KOPT-K1 (cell line): ENCODE data around the gene CDH16.

ENCODE experiments used
- H3K27ac ChIP-seq: fragments of 200-600 bp; sonication (generic); 2 replicates; pipeline ENCODE4 v1.5.1; 2016; ENCODE audit warnings: antibody characterized with exemption, mild to moderate bottlenecking, low read depth, low read length; ENCODE audit not compliant: poor library complexity, severe bottlenecking
- H3K36me3 ChIP-seq: fragments of 200-600 bp; sonication (generic); 2 replicates; pipeline ENCODE4 v1.5.1; 2017; ENCODE audit warnings: antibody characterized with exemption, mild to moderate bottlenecking, low read length, moderate library complexity; ENCODE audit not compliant: insufficient read depth
- H3K9me3 ChIP-seq: fragments of 200-600 bp; sonication (generic); 2 replicates; pipeline ENCODE4 v1.5.1; 2017; ENCODE audit warnings: antibody characterized with exemption, low read length, mild to moderate bottlenecking; ENCODE audit not compliant: insufficient read depth, poor library complexity, severe bottlenecking

The CDH16 gene

DNA sequence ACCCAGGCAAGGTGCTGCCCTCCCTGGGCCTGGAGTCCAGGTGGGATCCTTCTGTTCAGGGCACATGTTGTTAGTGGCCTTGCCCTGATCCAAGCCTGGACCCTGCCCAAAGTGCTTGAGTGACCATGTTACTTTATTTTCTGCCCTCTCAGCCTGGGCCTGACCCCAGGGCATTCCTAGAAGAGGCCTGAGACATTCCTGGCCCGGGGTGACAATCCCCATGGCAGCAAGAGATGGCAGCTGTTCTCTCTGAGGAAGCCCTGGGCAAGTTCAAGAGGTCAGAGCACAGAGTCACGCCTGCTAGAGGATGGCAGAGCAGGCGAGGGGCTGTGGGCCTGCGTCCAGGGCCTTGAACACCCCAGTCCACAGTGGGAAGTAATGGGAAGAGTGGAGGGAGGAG is 5.0 kb downstream of the CDH16 start:
- no peaks in the 10 kb centered on the region for H3K9me3 ChIP-seq
- no peak overlapping the region for H3K27ac ChIP-seq
- H3K36me3 ChIP-seq: no peaks in the 10 kb centered on the region

GRCh38 chr16:66913081-66913480 is 5.6 kb downstream of the CDH16 start:
- Histone ChIP-seq H3K27ac (no peak overlapping the region), H3K9me3 (no peaks in the 10 kb centered on the region), H3K36me3 (no peaks in the 10 kb centered on the region)

DNA sequence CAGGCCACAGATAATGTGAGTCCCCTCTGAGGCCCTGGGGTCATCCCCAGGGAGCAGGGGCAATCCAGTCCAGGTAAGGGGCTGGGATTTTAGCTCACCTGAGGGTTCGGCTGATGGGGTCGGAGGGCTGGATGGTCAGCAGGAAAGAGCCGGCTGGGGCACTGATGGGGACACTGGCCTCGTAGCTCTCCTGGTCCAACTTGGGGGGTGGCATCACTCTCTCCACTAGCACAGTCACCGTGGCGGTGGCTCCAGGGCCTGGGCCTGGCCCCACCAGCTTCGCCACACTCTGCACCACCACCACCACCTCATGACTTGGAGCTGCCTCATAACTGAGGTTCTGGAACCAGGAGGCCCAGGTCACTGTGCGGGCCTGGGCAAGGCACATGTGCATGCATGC is 6.9 kb downstream of the CDH16 start:
- H3K27ac ChIP-seq: no peak overlapping the region
- no peaks in the 10 kb centered on the region for H3K9me3 ChIP-seq
- H3K36me3 ChIP-seq: no peaks in the 10 kb centered on the region

DNA sequence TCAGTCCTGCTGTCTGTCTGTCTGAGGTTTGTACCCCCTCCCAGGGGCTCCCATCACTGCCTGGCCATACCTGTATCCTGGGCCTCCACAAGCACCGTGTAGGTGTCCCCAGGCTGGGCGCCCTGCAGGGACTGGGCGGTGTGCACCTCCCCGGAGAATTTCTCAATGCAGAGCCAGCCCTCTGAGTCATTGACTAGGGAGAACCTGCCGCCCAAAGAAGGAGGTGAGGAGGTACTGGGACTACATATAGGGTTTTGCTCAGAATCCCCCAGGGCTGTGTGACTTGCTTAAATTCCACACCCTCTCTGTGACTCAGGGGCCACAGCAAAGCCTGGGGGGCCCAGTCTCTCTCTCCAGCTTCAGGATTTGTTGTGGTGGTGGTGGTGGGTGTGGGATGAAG is 7.6 kb downstream of the CDH16 start:
- Histone ChIP-seq H3K36me3 (no peaks in the 10 kb centered on the region), H3K9me3 (no peaks in the 10 kb centered on the region), H3K27ac (no peak overlapping the region)

GRCh38 chr16:66910175-66910940 is 8.3 kb downstream of the CDH16 start:
- H3K9me3 ChIP-seq: no peaks in the 10 kb centered on the region
- no peaks in the 10 kb centered on the region for H3K36me3 ChIP-seq
- no peak overlapping the region for H3K27ac ChIP-seq

DNA sequence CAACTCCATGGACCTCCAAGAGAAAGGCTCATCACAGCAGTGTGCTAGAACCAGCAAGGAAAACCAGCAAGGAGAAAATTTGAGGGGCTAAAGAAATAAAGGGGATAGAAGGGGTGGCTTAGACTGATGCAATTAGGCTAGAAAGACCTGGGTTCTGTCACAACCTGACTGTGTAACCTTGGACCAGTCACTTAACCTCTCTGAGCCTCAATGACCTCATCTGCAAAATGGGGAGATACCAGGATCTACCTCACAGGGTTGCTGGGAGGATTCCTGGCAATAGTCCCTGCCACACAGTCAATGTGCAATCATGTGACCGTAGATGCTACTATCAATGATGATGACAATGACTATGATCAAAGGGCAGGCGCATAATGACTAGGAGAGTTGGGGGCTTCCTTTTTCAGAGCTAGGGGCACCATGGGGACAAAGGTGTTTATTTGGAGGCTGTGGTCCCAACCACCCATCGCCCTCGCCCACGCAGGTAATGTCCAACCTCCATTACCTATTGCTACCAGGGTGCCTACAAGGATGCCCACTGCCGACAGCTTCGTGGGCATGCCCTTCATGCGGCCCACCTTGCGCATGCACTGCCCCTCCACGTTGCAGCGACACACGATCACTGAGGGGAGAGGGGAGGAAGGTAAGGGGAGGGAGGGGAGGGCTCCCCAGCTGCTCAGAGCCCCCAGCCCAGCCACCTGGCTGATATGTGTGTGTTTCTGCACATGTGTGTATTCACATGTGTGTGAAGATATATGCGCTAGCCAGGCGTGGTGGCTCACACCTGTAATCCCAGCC is 9.7 kb downstream of the CDH16 start:
- no peaks in the 10 kb centered on the region for H3K9me3 ChIP-seq
- no peaks in the 10 kb centered on the region for H3K36me3 ChIP-seq
- no peak overlapping the region for H3K27ac ChIP-seq

GRCh38 chr16:66908116-66908515 is 10.6 kb downstream of the CDH16 start:
- no peaks in the 10 kb centered on the region for H3K36me3 ChIP-seq
- no peaks in the 10 kb centered on the region for H3K9me3 ChIP-seq
- no peak overlapping the region for H3K27ac ChIP-seq

DNA sequence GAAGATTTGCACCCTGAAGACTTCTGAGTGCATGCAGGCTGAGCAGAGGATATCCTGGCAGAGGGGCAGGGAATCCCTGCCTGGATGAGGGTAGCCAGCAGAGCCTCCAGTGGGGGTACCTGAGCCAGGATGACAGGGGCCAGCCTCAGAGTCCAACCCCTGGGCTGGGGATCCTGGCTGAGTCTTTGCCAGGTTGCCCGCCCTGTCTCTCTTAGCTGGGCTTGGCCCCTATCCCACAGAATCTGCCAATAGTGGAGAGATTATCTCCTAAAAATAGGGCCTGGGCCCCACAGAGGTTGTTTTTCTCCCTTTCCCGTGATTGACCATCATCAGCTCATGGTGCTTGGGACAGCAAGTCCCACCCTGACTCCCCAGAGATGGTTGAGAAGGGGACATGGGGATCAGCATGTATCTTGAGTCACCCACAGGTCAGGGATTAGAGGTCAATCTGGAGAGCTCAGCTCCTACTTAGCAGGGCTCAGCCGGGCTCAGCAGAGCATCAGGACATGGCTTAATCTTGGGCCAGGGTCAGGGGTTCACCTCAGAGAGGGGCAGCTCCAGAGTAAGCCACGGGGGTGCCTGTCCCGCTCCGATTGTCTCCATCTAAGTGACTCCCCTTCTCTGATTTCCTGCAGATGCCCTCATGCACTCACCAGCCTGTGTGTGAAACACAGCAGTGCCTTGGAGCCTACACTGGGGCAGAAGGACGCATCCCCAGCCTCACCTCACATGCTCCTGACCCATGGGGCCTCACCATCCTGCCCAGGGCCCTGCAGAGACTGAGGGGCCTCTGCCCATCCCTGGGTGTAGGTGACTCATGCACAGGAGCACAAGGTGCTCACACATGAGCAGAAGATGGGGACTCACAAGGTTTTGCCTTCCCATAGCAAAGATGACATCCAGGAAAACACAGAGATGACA is 11.5 kb downstream of the CDH16 start:
- Histone ChIP-seq H3K27ac (no peak overlapping the region), H3K36me3 (no peaks in the 10 kb centered on the region), H3K9me3 (no peaks in the 10 kb centered on the region)

GRCh38 chr16:66905633-66906539 is 12.8 kb downstream of the CDH16 start:
- H3K36me3 ChIP-seq: no peaks in the 10 kb centered on the region
- no peaks in the 10 kb centered on the region for H3K9me3 ChIP-seq
- H3K27ac ChIP-seq: peak overlapping the region; percentile 7

DNA sequence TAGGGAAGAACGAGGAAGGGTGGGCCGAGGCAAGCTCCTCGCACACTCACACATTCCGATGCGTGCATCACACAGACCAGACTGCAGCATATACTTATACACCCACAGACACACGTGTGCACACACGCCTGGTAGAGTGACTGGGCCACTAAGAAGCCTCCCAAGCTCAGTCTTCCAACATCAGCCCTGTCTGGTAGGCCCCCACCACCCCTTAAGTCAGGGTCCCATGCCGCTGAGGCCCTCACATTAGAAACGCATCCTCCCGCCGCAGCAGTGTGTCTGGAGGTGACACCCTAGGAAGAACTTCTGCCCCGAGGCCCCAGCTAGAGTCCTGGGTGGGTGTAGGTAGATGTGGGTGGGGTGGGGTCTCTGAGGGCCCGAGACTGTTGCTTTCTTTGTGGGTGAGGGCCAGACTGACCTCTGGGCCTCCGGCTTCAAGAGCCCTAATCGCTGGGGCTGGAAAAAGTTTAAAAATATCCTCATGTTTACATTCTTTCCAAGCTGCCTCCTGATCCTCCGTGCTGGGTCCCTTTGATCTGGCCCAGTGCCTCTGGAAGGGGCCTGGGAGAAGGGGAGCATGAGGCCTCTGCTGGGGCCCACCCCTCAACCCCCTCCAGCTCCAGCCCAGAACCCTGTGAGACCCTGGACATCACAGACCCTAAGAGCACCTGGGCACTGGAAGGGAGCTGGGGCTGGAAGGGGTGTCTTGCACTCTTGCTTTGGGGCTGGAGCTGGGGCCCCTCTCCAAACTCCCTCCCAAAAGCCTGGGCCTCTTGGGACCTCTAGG is 13.6 kb downstream of the CDH16 start:
- Histone ChIP-seq H3K9me3 (no peaks in the 10 kb centered on the region), H3K36me3 (no peaks in the 10 kb centered on the region), H3K27ac (peak overlapping the region; percentile 7)

DNA sequence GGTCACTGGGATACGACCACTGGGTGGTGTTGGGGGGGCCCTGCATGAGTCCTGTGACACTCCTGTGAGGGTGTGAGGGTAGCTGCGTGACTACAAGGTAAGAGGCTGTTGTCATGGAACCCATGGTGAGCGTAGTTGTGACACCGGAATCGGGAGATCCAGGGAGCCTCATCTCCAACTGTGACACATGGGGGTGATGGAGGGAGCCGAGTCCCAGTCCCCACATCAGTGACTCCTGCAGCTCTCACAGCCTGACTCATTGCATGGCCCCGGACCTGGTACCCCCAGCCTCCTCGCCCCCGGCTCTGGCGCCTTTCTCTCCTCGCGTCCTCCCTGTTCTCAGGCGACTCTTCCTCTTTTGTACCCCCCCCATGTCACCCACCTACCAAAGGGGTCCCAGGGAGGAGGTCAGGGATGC is 14.2 kb downstream of the CDH16 start:
- Histone ChIP-seq H3K9me3 (no peaks in the 10 kb centered on the region), H3K27ac (no peak overlapping the region), H3K36me3 (no peaks in the 10 kb centered on the region)

- no peaks in the 10 kb centered on the region for H3K36me3 ChIP-seq
- no peaks in the 10 kb centered on the region for H3K9me3 ChIP-seq
- H3K27ac ChIP-seq: no peak overlapping the region
These were observed 14.9 kb downstream of the CDH16 start for GRCh38 chr16:66903544-66904427.
